T-helper 2 cell treated with Interferon-gamma antibody and Interleukin-4, amounts not matched to agents 100 ng/mL and 5 ng/mL, for 36 hours (primary cell): ENCODE results near the gene PRDM16. TPM values are rescaled to one million over a fixed set of nuclear protein-coding genes. Genes with fewer than 3 reads are reported as not detected.

Source experiments
- intact Hi-C: fragments of 100-400 bp; cut with micrococcal nuclease; formaldehyde crosslinking; loops from one replicate; pipeline ENCODE4 v1.15.1; 2023
- total RNA-seq: library from RNA; stranded (reverse); gene quantifications from 2 replicates; pipeline ENCODE4 v1.2.3, GENCODE V29; 2022

Gene PRDM16
- total RNA-seq, 1 donor from 2014 or later, result not detected

DNA sequence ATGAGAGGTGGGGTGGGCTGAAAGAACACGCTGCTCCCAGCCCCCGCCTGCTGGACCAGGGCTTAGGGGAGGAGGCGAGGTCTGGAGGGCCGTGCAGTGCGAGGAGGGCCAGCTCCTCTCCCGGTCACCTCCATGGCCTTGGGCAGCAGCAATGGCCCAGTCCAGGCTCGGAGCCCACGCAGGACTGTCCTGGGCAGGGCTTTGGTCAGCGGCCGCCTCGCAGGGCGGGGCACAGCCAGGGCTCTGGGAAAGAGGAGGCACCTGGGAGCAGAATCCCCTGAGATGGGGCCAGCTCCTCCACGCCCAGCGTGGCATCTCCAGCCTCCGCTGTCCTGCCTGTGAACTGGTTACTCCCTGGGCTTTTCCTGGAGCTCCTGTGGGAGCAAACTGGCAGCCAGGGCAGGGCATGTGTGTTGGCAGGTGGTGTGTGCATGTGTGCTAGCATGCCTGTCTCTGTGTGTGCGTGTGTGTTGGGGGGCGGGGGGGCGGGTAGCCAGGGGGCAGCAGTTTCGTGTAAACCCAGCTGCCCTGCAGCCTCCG, 412.9 kb downstream of the PRDM16 start:
- intact Hi-C loops, result no loop called here

GRCh38 chr1:3482378-3482849, 413.4 kb downstream of the PRDM16 start:
- intact Hi-C loops, result no loop called here

DNA sequence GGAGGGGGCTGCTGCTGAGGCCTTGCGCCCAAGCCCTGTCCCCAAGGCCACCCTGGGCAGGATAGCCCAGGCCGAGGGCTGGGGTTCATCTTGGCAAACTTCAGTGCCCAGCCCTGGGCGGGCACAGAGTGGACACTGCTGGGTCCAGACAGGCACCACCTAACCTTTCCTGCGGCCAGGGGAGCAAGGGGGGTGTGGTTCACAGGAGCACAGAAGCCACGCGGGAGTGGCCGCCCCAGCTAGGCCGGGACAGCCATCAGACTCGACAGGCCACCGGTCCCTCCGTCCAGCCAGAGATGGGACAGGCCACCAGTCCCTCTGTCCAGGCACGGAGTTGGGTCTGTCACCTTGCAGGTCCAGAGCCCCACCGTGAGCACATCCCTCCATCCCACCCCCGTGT, 414.4 kb downstream of the PRDM16 start:
- intact Hi-C loops, result no loop called here

GRCh38 chr1:3483801-3484444, 414.9 kb downstream of the PRDM16 start:
- intact Hi-C loops, result no loop called here

GRCh38 chr1:3485016-3485415, 416.0 kb downstream of the PRDM16 start:
- intact Hi-C loops, result no loop called here

Other genes starting within 250 kb of the PRDM16 start
- not detected in 2 replicates for gene ACTRT2, start 47.7 kb upstream of the PRDM16 start, total RNA-seq